ENCODE results near the gene IMMP2L.

IMMP2L gene

DNA sequence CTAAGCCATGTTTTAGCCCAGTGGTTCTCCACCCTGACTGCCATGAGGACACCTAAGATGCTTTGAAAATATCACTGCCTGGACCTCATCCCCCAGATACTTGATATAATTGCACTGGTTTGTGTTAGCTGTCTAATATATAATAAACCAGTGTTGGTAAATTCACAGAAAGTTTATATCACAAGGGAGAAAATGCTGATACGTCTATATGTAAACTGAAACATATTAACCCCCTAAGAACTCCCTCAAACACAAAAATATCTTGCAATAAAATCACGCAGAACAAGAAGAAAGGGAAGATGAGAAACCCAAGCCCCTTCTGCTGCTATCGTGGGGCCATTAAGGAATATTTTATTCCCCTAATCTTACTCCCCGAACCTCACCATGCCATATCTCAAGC, 8.2 kb downstream of the IMMP2L start:
- TF ChIP-seq, protein P1, sequence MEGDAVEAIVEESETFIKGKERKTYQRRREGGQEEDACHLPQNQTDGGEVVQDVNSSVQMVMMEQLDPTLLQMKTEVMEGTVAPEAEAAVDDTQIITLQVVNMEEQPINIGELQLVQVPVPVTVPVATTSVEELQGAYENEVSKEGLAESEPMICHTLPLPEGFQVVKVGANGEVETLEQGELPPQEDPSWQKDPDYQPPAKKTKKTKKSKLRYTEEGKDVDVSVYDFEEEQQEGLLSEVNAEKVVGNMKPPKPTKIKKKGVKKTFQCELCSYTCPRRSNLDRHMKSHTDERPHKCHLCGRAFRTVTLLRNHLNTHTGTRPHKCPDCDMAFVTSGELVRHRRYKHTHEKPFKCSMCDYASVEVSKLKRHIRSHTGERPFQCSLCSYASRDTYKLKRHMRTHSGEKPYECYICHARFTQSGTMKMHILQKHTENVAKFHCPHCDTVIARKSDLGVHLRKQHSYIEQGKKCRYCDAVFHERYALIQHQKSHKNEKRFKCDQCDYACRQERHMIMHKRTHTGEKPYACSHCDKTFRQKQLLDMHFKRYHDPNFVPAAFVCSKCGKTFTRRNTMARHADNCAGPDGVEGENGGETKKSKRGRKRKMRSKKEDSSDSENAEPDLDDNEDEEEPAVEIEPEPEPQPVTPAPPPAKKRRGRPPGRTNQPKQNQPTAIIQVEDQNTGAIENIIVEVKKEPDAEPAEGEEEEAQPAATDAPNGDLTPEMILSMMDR (IDR thresholded peaks at IDR 0.05; ENCODE audit: borderline replicate concordance, insufficient read depth, low read depth, low read length) = no peak
- H3K4me3 ChIP-seq (ENCODE audit: low read depth, low read length) = no peak overlapping the region

DNA sequence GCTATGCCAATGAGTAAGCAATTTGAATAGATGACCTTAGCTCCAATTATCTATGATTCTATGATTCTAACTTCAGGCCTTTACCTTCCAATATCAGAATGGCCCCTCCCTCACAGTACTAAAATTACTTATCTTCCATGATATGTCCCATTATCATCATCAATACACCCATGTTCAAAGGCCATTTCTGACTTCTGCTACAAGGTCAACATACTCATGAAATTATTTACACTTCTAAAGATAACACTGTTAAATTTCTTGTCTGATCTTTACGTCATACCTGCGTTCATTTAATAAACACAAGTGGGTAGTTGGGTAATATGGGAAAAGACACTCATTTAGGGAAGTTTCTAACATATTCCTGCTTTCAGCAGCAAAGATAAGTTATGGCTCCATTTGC, 21.2 kb downstream of the IMMP2L start:
- no peak overlapping the region for H3K4me3 ChIP-seq (ENCODE audit: low read depth, low read length)
- TF ChIP-seq, protein P1 (IDR thresholded peaks at IDR 0.05; ENCODE audit: borderline replicate concordance, insufficient read depth, low read depth, low read length) = no peak

DNA sequence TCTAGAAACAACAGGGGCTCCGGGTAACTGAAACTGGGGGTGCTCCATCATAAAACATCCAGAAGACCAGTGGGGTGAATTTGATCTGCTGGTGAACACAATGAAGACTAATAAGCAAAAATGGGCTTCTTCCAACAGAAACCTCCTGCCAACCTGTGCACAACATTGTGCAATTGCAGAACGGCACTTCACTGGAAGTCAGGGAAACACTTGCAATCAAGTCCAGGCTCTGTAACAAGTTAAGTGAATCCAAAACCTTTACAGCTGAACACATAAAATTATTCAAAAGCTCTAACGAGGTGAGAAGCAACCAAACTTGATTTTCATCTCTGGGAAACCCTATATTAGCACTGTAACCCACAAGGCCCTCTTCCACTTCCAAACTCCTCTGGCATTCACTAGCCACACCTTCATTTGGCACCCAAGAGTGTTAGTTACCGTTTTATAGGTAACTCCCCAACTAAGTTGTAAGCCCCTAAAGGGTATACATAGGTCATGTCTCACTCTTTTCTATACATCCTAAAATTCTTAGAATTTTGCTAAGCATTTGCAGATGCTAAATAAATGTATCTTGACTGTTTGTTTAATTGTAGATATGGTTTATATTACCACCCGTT, 22.0 kb downstream of the IMMP2L start:
- TF ChIP-seq, protein P1 (IDR thresholded peaks at IDR 0.05; ENCODE audit: borderline replicate concordance, insufficient read depth, low read depth, low read length) = no peak
- no peak overlapping the region for H3K4me3 ChIP-seq (ENCODE audit: low read depth, low read length)

DNA sequence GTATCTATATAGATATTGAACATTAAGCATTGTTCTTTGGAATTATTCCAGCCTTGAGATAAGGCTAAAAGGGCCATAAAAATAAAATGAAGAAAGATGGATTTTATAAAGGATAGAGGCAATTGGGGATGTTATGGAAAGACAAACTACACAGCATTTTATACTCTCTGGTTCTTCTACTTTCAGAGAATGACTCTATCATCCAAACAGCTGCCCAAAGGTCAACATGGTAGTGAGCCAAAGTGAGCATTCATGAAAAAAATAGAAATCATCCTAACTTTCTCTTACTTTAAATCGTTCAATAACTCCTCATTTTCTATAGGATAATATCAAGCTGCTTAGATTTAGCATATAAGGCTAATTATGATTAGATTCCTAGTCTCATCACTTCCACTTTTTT, 25.2 kb downstream of the IMMP2L start:
- H3K4me3 ChIP-seq (ENCODE audit: low read depth, low read length) = no peak overlapping the region

GRCh38 chr7:111535142-111535870, 27.0 kb downstream of the IMMP2L start:
- H3K4me3 ChIP-seq (ENCODE audit: low read depth, low read length) = no peak overlapping the region

More for the DNA sequence above, 25.2 kb downstream of the IMMP2L start:
- TF ChIP-seq, protein P1 (IDR thresholded peaks at IDR 0.05; ENCODE audit: borderline replicate concordance, insufficient read depth, low read depth, low read length) = no peak

GRCh38 chr7:111532625-111533024, 29.7 kb downstream of the IMMP2L start:
- TF ChIP-seq, protein P1 (IDR thresholded peaks at IDR 0.05; ENCODE audit: borderline replicate concordance, insufficient read depth, low read depth, low read length) = no peak
- H3K4me3 ChIP-seq (ENCODE audit: low read depth, low read length) = no peak overlapping the region

More at GRCh38 chr7:111535142-111535870, 27.0 kb downstream of the IMMP2L start:
- TF ChIP-seq, protein P1 (IDR thresholded peaks at IDR 0.05; ENCODE audit: borderline replicate concordance, insufficient read depth, low read depth, low read length) = no peak

- TF ChIP-seq, protein P1 (IDR thresholded peaks at IDR 0.05; ENCODE audit: borderline replicate concordance, insufficient read depth, low read depth, low read length) = no peak
Observed at GRCh38 chr7:111531993-111532392, 30.3 kb downstream of the IMMP2L start.

More at GRCh38 chr7:111531993-111532392, 30.3 kb downstream of the IMMP2L start:
- no peak overlapping the region for H3K4me3 ChIP-seq (ENCODE audit: low read depth, low read length)

Measured in GM12875 (cell line).